HG02678 (cell line): Measurements from ENCODE around the gene RNLS.

Experiments used
- ATAC-seq: cut with Tn5 transposase; IDR thresholded peaks from one replicate; pipeline ENCODE4 v1.9.1; 2021; ENCODE audit warnings: mild to moderate bottlenecking, moderate library complexity; ENCODE audit not compliant: unreplicated experiment

RNLS gene

DNA sequence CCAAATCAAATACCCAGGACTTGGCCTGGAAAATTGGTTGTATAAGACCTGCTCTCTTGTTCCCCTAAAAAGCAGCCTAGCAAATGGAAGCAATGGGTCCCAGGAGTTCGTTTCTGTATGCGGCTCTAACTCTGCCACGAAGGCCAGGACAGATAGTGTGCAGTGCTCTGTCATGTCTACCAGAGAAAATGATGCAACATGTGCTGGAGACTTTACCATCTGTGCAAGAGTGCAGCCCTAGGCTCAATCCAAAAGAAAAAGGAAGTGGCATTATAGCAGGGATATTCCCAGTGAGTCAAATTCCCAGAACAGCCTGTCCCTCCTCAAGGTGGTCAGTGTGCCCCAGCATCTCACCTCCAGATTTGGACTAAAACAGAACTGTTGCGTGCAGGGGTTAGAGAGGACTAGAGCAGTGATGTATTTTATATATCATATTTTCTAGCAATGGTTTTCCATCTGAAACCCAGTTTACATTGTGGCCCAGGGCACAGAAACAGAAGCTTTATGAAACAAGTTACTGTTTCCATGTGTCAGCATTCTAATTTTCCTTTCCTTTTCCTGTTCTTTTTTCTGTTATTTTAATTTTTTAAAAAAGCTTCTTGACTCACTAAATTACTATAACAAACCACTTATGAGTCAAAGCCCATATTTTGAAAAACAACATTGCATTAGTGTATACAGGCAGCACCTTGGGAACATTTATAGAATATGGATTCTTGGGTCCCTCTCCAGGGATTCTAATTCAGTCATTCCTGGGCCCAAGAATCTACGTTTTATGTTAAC is 311.2 kb downstream of the RNLS start:
- peak; percentile 25 for ATAC-seq

DNA sequence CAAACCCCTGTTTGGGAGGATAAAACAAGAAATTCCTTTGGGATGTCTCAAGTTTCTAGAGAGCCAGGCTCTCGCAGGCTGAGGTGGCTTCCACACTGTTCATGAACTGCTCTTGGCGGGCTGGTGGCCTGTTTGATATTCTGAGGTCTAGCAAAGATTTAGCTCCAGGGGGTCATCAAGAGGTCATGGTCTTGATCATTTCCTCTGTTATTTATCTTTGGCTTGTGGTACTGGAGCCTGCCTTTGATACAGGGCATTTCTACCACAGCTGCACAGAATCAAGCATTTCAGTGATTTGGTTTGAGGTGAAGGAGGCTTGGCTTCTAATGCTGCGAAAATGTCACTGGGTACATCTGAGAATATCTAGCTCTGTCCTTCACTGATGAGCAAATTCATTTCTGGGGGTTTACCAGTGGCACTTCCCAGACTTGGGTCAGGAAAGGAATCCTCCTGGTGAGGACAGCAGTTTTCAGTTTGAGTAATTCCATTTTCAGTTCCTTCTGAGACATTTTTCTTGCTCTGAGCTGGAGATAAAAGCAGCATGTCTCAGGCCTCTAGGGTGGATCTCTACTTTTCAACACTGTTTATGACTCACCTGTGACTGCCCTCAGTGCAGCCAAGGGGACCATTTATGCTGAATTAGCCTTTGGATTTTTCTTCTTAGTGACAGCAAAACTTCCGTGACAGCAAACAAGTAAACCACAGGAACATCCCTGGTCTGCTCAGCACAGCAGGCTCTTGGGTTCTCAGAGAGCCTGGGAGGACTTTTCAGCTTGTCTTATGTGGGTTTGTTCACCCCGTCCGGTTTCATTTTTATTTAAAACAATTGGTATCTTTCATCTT is 312.0 kb downstream of the RNLS start:
- peak; percentile 82 for ATAC-seq

DNA sequence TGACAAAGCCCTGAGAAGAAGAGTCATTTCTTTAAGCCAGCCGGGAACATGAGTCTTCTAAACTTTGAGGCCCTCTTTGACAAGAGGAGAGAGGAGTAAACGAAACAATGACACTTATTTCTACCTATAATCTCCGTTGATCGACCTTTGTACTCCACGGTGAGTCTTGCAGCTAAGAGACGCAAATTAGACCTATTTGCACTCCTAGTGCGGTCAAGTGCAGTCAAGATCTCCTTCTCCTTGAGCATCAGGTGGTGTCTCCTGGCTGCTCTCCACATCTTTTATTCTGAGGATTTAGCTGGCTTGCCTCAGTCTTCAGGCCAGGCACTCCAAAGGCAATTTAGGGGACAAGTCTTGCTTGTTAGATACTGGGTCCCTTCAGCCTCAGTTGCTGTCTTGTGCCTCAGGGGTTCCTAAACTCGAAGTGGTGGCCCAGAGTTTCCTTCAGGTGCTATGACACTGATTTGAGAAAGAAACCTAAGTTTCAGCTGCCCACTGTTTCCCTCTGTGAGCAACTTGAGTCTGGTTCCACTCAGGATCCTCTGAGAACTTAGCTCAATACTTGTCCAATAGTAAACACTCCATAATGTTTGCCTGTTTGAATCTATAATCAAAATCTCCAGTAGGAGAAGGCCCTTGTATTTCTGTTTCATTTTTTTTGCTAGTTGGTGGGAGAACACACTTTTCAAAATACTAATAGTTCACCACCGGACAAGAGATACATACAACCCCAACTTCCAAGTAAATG is 312.9 kb downstream of the RNLS start:
- ATAC-seq, result no peak

DNA sequence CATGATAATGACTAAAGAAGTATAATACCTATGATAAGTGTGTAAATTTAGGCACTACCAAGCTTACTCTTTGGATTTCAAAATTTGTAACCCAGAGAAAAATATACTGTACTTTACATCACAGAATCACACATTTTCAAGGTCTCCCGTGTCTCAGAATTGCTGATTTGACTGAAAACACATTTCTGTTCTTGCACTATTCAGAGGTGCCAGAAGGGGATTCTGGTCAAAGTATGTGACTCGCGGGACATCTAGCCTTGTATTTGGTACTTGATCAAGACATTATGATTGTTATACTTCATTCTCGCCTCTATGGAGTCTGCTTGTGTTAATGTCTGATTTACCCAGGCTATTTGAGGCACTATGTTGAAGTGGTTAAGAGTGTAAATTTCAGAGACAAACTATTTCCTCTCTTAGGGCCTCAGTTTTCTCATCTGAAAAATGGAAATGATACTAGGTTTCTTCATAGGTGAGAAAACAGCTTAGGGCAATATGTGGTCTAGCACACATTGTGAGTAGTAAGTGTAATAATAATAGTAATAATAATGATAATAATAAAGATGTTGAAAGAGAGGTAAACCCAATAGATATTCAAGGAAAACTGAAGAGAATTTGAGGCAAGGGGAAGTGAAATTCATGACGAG is 320.4 kb downstream of the RNLS start:
- no peak for ATAC-seq

DNA sequence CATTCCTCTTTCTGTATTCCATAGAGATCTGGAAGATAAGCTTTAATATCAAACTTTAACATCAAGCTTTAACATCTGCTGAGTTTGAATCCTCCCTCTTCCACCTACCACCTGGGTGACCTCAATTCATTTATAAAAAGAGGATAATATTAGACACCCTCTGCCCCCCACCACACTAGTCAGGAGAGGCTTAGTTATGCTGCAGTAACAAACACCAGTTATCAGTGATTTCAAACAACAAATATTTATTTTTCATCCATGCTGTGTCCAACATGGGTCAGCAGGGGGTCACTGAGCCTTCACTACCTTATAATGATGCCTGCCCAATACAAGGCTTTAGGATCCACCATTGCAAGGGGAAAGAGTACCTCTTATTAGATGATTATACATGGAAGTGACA is 322.0 kb downstream of the RNLS start:
- ATAC-seq, result no peak

DNA sequence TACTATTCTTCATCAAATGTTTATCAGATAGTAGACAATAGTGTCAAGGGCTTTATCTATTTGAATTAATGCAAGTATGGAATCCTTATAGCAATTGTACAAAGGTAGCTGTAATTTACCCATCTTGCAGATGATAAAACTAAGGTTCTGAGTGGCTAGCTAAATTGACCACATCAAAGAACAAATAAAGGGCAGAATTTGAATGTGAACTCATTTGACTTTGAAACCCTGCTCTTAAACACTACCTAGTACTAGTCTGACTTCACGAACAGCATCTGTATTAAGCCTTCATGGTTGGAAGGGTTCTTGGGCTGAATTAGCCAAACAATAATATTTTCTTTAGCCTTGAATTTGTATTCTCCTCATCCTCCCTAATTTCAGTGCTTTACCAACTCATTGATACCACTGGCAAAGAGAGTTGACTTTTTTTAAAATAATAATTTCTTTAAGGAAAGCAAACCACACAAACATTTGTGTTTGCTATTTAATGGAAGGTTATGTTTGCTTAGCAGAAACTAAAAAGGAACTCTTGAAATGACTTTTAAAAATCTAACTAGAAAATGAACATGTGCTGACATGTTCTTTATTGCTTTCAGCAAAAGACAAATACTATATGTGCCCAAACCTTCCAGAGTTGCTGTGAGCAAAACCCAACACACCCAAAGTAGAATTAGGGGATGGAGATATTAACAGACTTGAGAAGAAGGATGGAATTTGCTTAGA is 322.6 kb downstream of the RNLS start:
- no peak for ATAC-seq

DNA sequence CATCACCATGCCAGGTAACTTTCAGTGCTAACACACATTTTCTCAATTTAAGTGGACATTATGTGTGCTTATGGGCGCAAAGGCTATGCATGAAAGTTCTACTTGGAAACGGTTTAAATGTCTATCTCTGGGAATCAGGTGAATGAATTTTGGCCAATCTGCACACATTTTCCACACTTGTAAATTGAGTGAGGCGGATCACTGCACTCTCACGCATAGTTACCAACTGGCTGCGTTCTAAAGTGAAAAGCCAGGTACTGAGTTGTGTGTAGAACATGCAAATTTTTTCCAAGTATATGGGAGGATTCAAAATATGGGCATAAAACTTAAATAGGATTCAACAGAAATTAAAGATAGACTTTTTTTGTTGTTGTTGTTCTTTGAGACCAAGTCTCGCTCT is 323.7 kb downstream of the RNLS start:
- no peak for ATAC-seq

DNA sequence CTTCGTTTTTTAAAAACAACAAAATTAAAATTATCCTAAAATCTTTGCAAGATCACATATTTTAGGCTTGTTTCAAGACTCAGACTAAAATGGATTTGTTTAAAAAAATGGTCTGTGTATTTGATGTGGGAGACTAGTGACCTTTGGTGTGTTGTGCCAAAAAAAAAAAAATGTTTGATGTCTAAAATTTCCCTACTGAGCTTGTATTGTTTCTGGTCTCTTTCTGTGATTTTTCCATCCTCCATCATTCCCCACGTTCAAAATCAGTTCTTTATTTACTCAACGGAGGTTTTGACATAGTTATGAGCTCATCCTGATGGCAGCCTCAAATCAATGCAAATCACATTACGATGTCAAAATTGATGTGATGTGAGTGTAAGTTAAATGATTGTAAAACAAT is 326.2 kb downstream of the RNLS start:
- ATAC-seq, result no peak

DNA sequence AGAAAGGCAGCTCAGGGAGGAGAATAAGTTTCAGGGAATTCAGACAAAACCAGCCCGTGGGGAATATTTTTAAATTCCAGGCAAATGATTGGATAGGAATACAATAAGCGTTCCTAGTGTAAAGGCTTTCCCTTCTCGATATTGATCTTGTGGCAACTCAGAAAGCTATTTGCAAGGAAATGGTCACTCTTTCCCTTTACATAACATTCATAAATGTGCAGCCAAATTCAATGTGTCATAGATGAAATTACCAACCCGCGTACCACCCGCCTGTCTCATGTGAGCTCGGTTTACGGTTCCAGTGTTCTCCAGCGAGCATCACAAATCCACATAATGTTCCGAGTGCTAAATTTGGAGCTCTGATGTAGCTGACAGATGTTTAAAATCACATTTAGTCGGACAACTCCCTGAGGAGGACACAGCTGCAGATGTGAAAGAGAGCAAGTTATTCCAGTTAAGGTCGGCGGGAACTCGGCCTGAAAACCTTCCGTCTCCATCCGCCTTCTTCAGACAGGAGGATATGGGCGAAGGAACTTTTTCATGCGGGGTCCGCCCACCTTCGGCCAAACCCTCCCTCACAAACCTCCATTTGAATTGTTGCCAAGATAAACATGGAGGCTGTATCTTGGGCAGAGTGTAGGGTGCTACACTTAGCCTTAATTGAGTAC is 327.0 kb downstream of the RNLS start:
- ATAC-seq, result no peak

DNA sequence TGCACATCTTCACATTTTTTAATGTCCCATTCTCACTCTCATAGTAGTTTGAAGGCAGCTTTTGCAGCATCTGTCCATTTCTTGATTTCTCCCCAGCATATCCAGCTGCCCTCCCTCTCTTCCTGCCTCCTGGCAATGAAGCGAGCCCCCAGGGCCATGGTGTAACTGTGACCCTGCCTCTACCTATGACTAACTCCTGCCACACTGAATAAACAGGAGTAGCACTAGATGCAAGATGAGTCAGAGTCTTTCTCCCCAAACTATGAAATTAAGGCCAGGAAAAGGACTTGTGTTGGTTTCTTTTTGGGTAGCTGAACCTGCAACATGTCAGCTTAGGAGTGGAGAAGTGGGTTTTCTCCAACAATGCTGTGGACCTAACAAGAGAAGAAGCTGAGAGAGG is 329.0 kb downstream of the RNLS start:
- peak; percentile 53 for ATAC-seq

DNA sequence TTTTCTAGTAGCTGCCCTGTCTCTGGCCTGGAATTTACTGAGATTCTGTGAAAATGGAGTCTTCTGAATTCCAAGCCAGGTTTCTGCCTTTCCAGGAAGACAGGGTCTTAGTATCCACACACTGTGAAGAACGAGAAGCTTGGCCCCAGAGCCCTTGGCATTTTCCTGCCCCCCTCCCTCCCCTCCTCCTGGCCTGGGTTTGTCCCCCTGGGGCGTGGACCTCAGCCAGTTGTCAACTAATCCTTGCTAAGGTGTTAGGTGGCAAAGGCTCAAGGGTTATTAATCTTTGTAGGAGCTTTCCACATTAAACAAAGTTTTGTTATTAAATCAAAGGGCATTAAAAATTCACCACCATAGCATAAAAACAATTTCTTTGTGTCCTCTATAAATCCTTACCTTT is 329.5 kb downstream of the RNLS start:
- no peak for ATAC-seq

DNA sequence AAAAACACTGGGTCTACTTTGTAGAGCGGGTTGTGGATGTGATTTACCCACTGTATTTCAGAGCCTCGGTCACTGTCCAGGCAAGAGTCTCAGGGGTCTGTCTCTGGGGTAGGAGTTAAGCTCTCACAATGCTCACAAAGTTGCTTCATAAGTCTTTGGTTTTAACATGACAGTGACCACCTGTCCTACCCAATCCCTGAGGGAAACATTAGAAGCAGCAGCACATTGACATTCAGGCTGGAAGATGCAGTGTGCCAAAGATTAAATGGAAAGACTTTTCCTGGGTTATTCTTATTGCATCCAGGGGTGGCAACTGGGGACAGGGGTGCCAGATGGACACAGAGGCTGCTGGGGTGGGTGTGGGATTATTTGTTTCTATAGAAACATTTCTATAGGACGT is 330.0 kb downstream of the RNLS start:
- no peak for ATAC-seq

DNA sequence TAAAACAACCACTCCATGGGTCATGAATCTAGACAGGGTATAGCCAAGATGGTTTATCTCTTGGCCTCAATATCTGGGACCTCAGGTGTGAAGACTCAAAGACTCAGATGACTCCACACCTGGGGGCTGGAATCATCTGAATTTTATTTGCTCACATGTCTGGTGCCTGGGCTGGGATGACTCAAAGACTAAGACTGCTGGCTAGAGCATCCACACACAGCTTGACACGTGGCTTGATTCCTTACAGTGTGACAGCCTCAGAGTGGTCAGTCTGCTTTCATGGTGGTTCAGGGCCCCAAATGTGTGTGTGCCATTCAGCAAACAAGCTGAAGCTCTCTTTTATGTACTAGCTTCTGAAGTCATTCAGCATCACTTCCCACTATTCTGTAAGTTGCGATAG is 333.7 kb downstream of the RNLS start:
- no peak for ATAC-seq

DNA sequence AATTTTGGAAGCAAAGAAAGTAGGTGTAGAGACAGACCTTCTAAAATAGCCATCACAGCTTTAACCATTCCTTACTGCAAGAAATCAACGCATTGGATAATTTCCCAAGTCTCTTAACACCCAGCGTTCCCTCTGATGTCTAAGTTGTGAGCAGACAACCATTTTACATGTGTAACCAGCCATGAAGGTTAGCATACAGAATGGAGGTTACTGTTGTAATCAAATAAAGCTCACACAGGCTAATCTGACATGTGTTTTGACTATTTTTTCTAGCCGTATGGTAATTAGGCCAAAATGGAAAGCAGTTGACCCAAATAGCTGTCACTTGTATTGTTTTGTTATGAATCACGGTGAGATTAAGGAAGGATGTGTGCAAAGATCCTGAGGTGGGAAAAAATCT is 336.4 kb downstream of the RNLS start:
- no peak for ATAC-seq

DNA sequence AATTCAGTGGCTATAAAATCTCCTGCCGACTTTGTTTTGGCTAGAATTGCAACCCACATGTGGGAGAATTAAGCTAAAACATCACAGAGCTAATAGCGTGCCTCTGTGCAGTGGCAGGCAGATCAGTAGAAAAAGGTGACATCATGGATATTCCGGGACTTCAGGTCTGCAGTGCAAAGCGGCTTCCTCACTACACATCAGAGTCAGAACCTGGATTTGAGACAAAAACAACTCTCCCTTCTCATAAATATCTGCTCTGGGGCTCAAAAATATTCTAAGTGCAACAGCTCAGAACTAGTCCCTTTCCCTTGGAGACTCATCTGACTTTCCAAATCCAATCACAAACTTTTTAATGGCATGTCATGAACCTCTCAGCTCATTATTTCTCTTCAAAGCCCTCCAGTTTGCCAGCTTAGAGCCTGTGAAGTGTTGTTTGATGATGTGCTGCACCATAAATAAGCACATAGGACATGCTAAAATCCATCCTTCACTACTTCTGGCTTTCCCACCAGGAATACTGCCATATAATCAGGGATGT is 337.1 kb downstream of the RNLS start:
- ATAC-seq, result no peak

DNA sequence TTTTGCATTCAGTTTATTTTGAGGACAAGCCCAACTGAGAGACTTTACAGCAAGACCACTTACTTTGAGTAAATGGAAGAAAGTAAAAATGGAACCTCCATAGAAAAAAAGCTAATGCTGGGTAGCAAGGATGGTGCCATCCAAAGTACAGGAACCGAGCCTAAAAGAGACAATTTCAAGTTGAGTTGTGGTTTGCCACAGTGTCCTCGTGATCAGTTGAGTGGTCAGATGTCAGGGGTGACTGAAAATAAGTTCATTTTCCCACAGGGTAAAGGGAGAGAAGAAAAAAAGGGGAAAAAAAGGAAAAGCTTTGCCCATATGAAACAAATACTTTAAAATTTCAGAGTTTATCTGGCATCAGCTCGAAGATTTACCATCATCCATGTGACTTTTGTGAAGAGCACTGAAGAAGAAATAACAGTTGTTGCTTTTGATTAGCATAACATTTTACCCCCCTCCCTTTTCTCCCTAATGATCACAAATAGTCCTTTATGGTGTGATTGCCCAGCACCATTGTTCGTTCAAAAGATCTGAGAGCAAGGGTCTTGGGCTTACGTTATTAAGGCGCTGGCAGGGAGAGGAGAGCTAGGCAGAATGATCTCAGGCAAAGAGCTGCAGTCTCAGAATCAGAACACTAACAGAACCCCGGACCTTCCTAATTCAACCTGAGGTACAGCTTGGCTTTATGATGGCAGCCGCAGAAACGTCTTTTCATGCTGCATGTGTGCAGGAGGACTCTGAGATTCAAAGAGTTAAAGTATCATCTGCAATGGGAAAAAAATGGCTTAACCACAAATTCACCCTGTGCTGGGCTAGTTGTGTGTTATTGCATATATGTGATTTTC is 338.1 kb downstream of the RNLS start:
- no peak for ATAC-seq

DNA sequence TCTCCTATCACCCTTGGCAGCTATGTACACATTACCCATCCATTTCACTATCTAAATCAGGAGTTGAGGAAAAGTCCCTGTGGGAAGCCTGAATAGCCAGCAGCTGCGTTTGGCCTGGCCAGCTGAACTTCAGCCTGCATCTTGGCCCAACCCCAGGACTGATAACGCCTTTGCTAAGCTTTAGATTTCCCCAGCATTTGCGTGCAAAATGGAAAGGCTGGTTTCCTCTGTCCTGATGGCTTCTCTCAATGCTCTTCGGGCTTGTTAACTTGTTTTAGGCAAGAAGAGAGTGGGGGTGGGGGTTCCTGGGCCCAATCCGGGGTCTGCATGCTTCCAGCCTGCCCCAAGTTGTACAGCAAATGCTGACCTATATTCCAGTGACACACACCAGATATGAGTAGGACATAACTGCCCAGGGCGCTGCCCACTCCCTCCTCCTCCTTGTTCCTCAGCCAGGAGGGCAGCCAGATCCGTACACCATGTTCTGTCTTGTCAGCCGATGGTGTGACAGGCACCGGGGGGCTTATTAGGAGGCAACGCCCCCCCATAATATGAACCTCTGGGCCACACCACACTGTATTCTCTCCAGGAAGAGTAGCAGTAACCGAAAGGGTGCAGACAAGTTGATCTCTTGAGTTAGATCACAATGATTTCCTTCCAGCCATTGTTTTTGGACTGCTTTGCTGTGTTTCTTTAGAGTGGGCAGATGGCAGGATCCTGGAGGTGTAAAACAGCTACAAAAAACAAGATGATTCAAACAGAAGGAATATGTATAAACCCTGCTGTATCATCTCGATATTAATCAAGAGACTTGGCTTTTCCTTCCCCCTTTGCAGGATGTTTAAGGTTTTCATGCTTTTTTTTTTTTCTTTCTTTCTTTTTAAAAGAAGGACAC is 339.0 kb downstream of the RNLS start:
- ATAC-seq, result no peak
